Mucosa of descending colon (tissue), 3 donors: ENCODE data around the gene CDC20B. TPM values are rescaled to one million over a fixed set of nuclear protein-coding genes. Genes with fewer than 3 reads are reported as not detected.

Experiments
- microRNA-seq: library from miRNA; unstranded; fragments of <30 nt; microRNA quantifications from one replicate; pipeline ENCODE4, GENCODE V29; 2019
- total RNA-seq, 3 donors: library from RNA; stranded (reverse); fragmentation: NEBNext Ultra II Directional in 2 of 3; extraction: Animal tissue kit (Norgen Biotek cat#: 25700) in 2 of 3; gene quantifications; one replicate each; pipeline versions ENCODE4 v1.2.1 to v1.2.4, GENCODE V29; 2021 to 2023
- donor health status: DM: no; HTN: no; CAD: no; lungs with moderate emphysema.
- donor health status: DM: no; HTN: no; CAD: no.
- donor health status: DM: no; HTN: yes; CAD: no.

Gene CDC20B
- total RNA-seq, 3 donors from 2014 or later = not detected

Small RNA genes lying within 50 kb of the gene (microRNA-seq; reads per million reads assigned to microRNA genes)
- gene MIR449A (1.4 reads per million), gene MIR449B (not detected), gene MIR449C (not detected)

Other genes with a start within 250 kb of the CDC20B start
- gene ESM1, start 187.6 kb downstream of the CDC20B start, total RNA-seq = not detected
- gene GZMK, start 148.9 kb downstream of the CDC20B start, total RNA-seq = 1 to 10 TPM in 1 of 3 donors, under 1 TPM in 2; 0.43 to 1.2 (median 0.73) TPM
- gene GZMA, start 70.5 kb downstream of the CDC20B start, total RNA-seq = 10 to 100 TPM in 1 of 3 donors, 1 to 10 TPM in 2; 9.0 to 17.2 (median 9.3) TPM
- 1 to 10 TPM; 1.9 to 9.5 (median 8.6) TPM for gene GPX8, start 13.0 kb downstream of the CDC20B start, total RNA-seq
- under 1 TPM in 1 of 3 donors, not detected in 2; 0.14 TPM for gene MCIDAS, start 54.1 kb upstream of the CDC20B start, total RNA-seq
- 1 to 10 TPM in 1 of 3 donors, under 1 TPM in 2; 0.28 to 1.8 (median 0.29) TPM for gene CCNO, start 60.4 kb upstream of the CDC20B start, total RNA-seq
- 10 to 100 TPM; 18.3 to 24.7 (median 18.6) TPM for gene DHX29, start 134.5 kb upstream of the CDC20B start, total RNA-seq
- gene MTREX, start 134.8 kb upstream of the CDC20B start, total RNA-seq = 10 to 100 TPM; 52.5 to 63.3 (median 57.8) TPM